ENCODE results near the gene MRPS22. TPM values are rescaled to one million over a fixed set of nuclear protein-coding genes. Genes with fewer than 3 reads are reported as not detected.

The MRPS22 gene
- total RNA-seq, 2 donors from 2014 or later = 18.7 to 29.7 TPM

GRCh38 chr3:139313921-139314320, 29.9 kb upstream of the MRPS22 start:
- ATAC-seq (no peak), DNase-seq (no peak)
- Histone ChIP-seq H3K27me3 (no peaks in the 10 kb centered on the region), H3K9me3 (no peaks in the 10 kb centered on the region), H3K36me3 (replicated peaks in 1 of 2; ENCODE audit: insufficient read depth in 1 of 2, low read depth in 2 of 2) (no peaks in the 10 kb centered on the region), H3K4me3 (no peak overlapping the region), H3K4me1 (peaks cover 8% of the 10 kb centered on the region), H3K27ac (no peak overlapping the region)
- intact Hi-C loops (cut with DNase I) = no loop called here
- WGBS, 2 donors = 81 to 91% methylated on average over 5 of the region's 5 CpGs
- TF ChIP-seq CTCF (IDR thresholded peaks at IDR 0.05) (no peak), POLR2A (IDR thresholded peaks at IDR 0.05) (no peak)

GRCh38 chr3:139317215-139317614, 26.6 kb upstream of the MRPS22 start:
- TF ChIP-seq CTCF (IDR thresholded peaks at IDR 0.05) (no peak), POLR2A (IDR thresholded peaks at IDR 0.05) (no peak)
- no peaks in the 10 kb centered on the region for H3K27me3 ChIP-seq
- H3K9me3 ChIP-seq = no peaks in the 10 kb centered on the region
- no peak for DNase-seq
- H3K27ac ChIP-seq = peak overlapping the region in 2 of 4 donors; percentile 10 to 58
- ATAC-seq = peak; percentile 31
- H3K4me1 ChIP-seq = peaks cover 19% of the 10 kb centered on the region
- no peaks in the 10 kb centered on the region for H3K36me3 ChIP-seq (replicated peaks in 1 of 2; ENCODE audit: insufficient read depth in 1 of 2, low read depth in 2 of 2)
- 51 to 54% methylated on average over 6 of the region's 6 CpGs for WGBS, 2 donors
- intact Hi-C loops (cut with DNase I) = no loop called here
- H3K4me3 ChIP-seq = no peak overlapping the region

- Histone ChIP-seq H3K27me3 (no peaks in the 10 kb centered on the region), H3K36me3 (replicated peaks in 1 of 2; ENCODE audit: insufficient read depth in 1 of 2, low read depth in 2 of 2) (no peaks in the 10 kb centered on the region), H3K4me1 (peaks cover 19% of the 10 kb centered on the region), H3K4me3 (no peak overlapping the region), H3K9me3 (no peaks in the 10 kb centered on the region), H3K27ac (peak overlapping the region in 1 of 4 donors; percentile 58)
- intact Hi-C loops (cut with DNase I) = no loop called here
- no peak for TF ChIP-seq CTCF (IDR thresholded peaks at IDR 0.05)
- no peak for TF ChIP-seq POLR2A (IDR thresholded peaks at IDR 0.05)
- peak in 2 of 4 donors; percentile 12 to 64 for DNase-seq
- ATAC-seq = peak; percentile 64
- WGBS, 2 donors = 87 to 92% methylated on average over 7 to 8 of the region's 8 CpGs
These were observed 26.0 kb upstream of the MRPS22 start for GRCh38 chr3:139317660-139318430.

- DNase-seq (no peak), ATAC-seq (no peak)
- Histone ChIP-seq H3K27me3 (no peaks in the 10 kb centered on the region), H3K36me3 (replicated peaks in 1 of 2; ENCODE audit: insufficient read depth in 1 of 2, low read depth in 2 of 2) (no peaks in the 10 kb centered on the region), H3K4me1 (peaks cover 19% of the 10 kb centered on the region), H3K4me3 (no peak overlapping the region), H3K27ac (no peak overlapping the region), H3K9me3 (no peaks in the 10 kb centered on the region)
- intact Hi-C loops (cut with DNase I) = no loop called here
- WGBS, 2 donors = 58 to 65% methylated on average over 3 of the region's 3 CpGs
- TF ChIP-seq CTCF (IDR thresholded peaks at IDR 0.05) (no peak), POLR2A (IDR thresholded peaks at IDR 0.05) (no peak)
These were observed 25.4 kb upstream of the MRPS22 start for GRCh38 chr3:139318431-139318816.

- Histone ChIP-seq H3K27ac (no peak overlapping the region), H3K36me3 (replicated peaks in 1 of 2; ENCODE audit: insufficient read depth in 1 of 2, low read depth in 2 of 2) (no peaks in the 10 kb centered on the region), H3K4me1 (peaks cover 19% of the 10 kb centered on the region), H3K9me3 (no peaks in the 10 kb centered on the region), H3K27me3 (no peaks in the 10 kb centered on the region), H3K4me3 (no peak overlapping the region)
- ATAC-seq (no peak), DNase-seq (no peak)
- intact Hi-C loops (cut with DNase I) = no loop called here
- 89 to 98% methylated on average over 6 of the region's 6 CpGs for WGBS, 2 donors
- no peak for TF ChIP-seq POLR2A (IDR thresholded peaks at IDR 0.05)
- no peak for TF ChIP-seq CTCF (IDR thresholded peaks at IDR 0.05)
These were observed 25.0 kb upstream of the MRPS22 start for GRCh38 chr3:139318826-139319225.
